NCI-H748 (cell line): Measurements from ENCODE around the gene MED15.
"Not testable (repeated sequence)": the region's sequence is repeated elsewhere in the genome, so short reads cannot be mapped to it uniquely, and the experiment has no call there.

ENCODE experiments used
- DNase-seq: peaks from one replicate; lab custom pipeline; 2025; ENCODE audit not compliant: unreplicated experiment; lab: John Stamatoyannopoulos, UW

The MED15 gene

GRCh38 chr22:20619045-20619892, 111.9 kb downstream of the MED15 start:
- no peak for DNase-seq

- not testable (repeated sequence) for DNase-seq
Observed at GRCh38 chr22:20619893-20620194, 112.4 kb downstream of the MED15 start.

GRCh38 chr22:20621162-20621561, 113.8 kb downstream of the MED15 start:
- no peak for DNase-seq

- DNase-seq: no peak
Observed at GRCh38 chr22:20622650-20623339, 115.4 kb downstream of the MED15 start.

- no peak for DNase-seq
Observed at GRCh38 chr22:20624161-20624616, 116.8 kb downstream of the MED15 start.

GRCh38 chr22:20625270-20625669, 117.9 kb downstream of the MED15 start:
- no peak for DNase-seq

GRCh38 chr22:20626811-20627210, 119.4 kb downstream of the MED15 start:
- DNase-seq: no peak

- DNase-seq: no peak
Observed at GRCh38 chr22:20627432-20627831, 120.0 kb downstream of the MED15 start.

GRCh38 chr22:20628081-20628939, 120.9 kb downstream of the MED15 start:
- DNase-seq: no peak

- no peak for DNase-seq
Observed at GRCh38 chr22:20629401-20629800, 122.0 kb downstream of the MED15 start.

- DNase-seq: no peak
Observed at GRCh38 chr22:20630873-20631617, 123.6 kb downstream of the MED15 start.

- no peak for DNase-seq
Observed at GRCh38 chr22:20632082-20632481, 124.7 kb downstream of the MED15 start.

GRCh38 chr22:20632518-20632917, 125.1 kb downstream of the MED15 start:
- no peak for DNase-seq

- DNase-seq: no peak
Observed at GRCh38 chr22:20634560-20635226, 127.3 kb downstream of the MED15 start.

- no peak for DNase-seq
Observed at GRCh38 chr22:20635227-20635591, 127.8 kb downstream of the MED15 start.

GRCh38 chr22:20636075-20636812, 128.8 kb downstream of the MED15 start:
- DNase-seq: no peak

- DNase-seq: no peak
Observed at GRCh38 chr22:20636945-20637344, 129.5 kb downstream of the MED15 start.
